ENCODE data around the gene DOCK6.

DNA sequence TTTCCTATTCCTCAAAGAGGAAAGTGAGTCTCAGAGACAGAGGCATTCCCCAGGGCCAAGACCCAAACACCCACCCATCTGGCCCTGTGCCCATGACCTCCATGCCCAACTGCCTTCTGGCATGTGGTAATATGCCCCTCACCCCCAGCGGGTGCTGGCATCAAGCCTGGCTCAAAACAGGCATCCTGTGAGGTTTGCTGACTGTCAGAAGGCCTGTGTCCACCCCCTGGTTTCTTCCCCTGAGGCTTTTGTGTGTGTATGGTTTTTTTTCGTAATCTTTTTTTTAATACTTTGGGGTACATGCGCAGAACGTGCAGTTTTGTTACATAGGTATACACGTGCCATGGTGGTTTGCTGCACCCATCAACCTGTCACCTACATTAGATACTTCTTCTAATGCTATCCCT is 57.4 kb downstream of the DOCK6 start:
- TF ChIP-seq, protein P1, sequence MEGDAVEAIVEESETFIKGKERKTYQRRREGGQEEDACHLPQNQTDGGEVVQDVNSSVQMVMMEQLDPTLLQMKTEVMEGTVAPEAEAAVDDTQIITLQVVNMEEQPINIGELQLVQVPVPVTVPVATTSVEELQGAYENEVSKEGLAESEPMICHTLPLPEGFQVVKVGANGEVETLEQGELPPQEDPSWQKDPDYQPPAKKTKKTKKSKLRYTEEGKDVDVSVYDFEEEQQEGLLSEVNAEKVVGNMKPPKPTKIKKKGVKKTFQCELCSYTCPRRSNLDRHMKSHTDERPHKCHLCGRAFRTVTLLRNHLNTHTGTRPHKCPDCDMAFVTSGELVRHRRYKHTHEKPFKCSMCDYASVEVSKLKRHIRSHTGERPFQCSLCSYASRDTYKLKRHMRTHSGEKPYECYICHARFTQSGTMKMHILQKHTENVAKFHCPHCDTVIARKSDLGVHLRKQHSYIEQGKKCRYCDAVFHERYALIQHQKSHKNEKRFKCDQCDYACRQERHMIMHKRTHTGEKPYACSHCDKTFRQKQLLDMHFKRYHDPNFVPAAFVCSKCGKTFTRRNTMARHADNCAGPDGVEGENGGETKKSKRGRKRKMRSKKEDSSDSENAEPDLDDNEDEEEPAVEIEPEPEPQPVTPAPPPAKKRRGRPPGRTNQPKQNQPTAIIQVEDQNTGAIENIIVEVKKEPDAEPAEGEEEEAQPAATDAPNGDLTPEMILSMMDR (conservative IDR thresholded peaks at IDR 0.05; ENCODE audit: low read length) = no peak
- TF ChIP-seq EZH2phosphoT487 (IDR thresholded peaks at IDR 0.05; ENCODE audit: borderline replicate concordance, low read depth, low read length) = no peak
